HG03354 (cell line): Measurements from ENCODE around the gene R3HDM4.
A peak's percentile ranks its signal among the peaks of the same experiment; 100 is the strongest.

Source experiments
- ATAC-seq: cut with Tn5 transposase; IDR thresholded peaks from one replicate; pipeline ENCODE4 v1.9.1; 2021; ENCODE audit warnings: mild to moderate bottlenecking; ENCODE audit not compliant: unreplicated experiment, poor library complexity, severe bottlenecking

R3HDM4 gene

GRCh38 chr19:947707-948539, 34.9 kb upstream of the R3HDM4 start:
- peak; percentile 75 for ATAC-seq

- no peak for ATAC-seq
Measured at GRCh38 chr19:947090-947706, 34.2 kb upstream of the R3HDM4 start.

- no peak for ATAC-seq
Measured at GRCh38 chr19:945401-946252, 32.6 kb upstream of the R3HDM4 start.

GRCh38 chr19:944663-945241, 31.7 kb upstream of the R3HDM4 start:
- no peak for ATAC-seq

GRCh38 chr19:944171-944567, 31.1 kb upstream of the R3HDM4 start:
- no peak for ATAC-seq

- no peak for ATAC-seq
Measured at GRCh38 chr19:943551-944170, 30.6 kb upstream of the R3HDM4 start.

- no peak for ATAC-seq
Measured at GRCh38 chr19:942133-942645, 29.2 kb upstream of the R3HDM4 start.

GRCh38 chr19:941292-942132, 28.5 kb upstream of the R3HDM4 start:
- ATAC-seq, result no peak

GRCh38 chr19:940591-941291, 27.7 kb upstream of the R3HDM4 start:
- ATAC-seq, result no peak

GRCh38 chr19:939922-940321, 26.9 kb upstream of the R3HDM4 start:
- ATAC-seq, result no peak

GRCh38 chr19:939439-939838, 26.4 kb upstream of the R3HDM4 start:
- ATAC-seq, result no peak

- no peak for ATAC-seq
Measured at GRCh38 chr19:938233-938923, 25.4 kb upstream of the R3HDM4 start.

GRCh38 chr19:937259-937694, 24.3 kb upstream of the R3HDM4 start:
- no peak for ATAC-seq

- no peak for ATAC-seq
Measured at GRCh38 chr19:936175-936546, 23.1 kb upstream of the R3HDM4 start.

GRCh38 chr19:934865-935479, 22.0 kb upstream of the R3HDM4 start:
- no peak for ATAC-seq

GRCh38 chr19:934197-934840, 21.3 kb upstream of the R3HDM4 start:
- no peak for ATAC-seq

- ATAC-seq, result no peak
Measured at GRCh38 chr19:933553-933882, 20.5 kb upstream of the R3HDM4 start.
